Liver (tissue), 9 donors: ENCODE results near the gene KCNMB2. TPM values are rescaled to one million over a fixed set of nuclear protein-coding genes. Genes with fewer than 3 reads are reported as not detected.

ENCODE experiments used
- DNase-seq: peaks from one replicate; pipeline ENCODE4 v3.0.0-alpha.2; 2017; ENCODE audit warnings: low spot score
- H3K27ac ChIP-seq, 2 donors: one replicate each; pipeline ENCODE4 v1.7.0; 2013; ENCODE audit warnings: inconsistent platforms in 2 of 2, low read length in 2 of 2, control low read depth in 1 of 2, low read depth in 1 of 2, mild to moderate bottlenecking in 1 of 2
- H3K27me3 ChIP-seq, 4 donors: one replicate each; pipeline versions ENCODE4 v1.6.1 to v1.7.0; 2013; ENCODE audit warnings: low read length in 3 of 4, inconsistent platforms in 1 of 4, mild to moderate bottlenecking in 1 of 4, moderate library complexity in 1 of 4; ENCODE audit not compliant: control insufficient read depth in 4 of 4, insufficient read depth in 4 of 4
- H3K36me3 ChIP-seq, 4 donors: one replicate each; pipeline versions ENCODE4 v1.6.1 to v1.7.0; 2013; ENCODE audit warnings: low read length in 3 of 4, mild to moderate bottlenecking in 3 of 4, low read depth in 1 of 4, moderate library complexity in 1 of 4; ENCODE audit not compliant: control insufficient read depth in 4 of 4, insufficient read depth in 3 of 4
- H3K4me1 ChIP-seq, 4 donors: one replicate each; pipeline versions ENCODE4 v1.6.1 to v1.7.0; 2013; ENCODE audit warnings: low read length in 3 of 4, mild to moderate bottlenecking in 3 of 4, moderate library complexity in 1 of 4; ENCODE audit not compliant: control insufficient read depth in 4 of 4, insufficient read depth in 4 of 4
- H3K4me3 ChIP-seq, 3 donors: one replicate each; pipeline versions ENCODE4 v1.6.1 to v1.7.0; 2013; ENCODE audit warnings: low read length in 3 of 3, control low read depth in 1 of 3, low read depth in 1 of 3, mild to moderate bottlenecking in 1 of 3
- H3K9ac ChIP-seq, 2 donors: one replicate each; pipeline ENCODE4 v1.7.0; 2013; ENCODE audit warnings: low read length in 2 of 2, mild to moderate bottlenecking in 2 of 2, moderate library complexity in 2 of 2, control low read depth in 1 of 2, low read depth in 1 of 2
- H3K9me3 ChIP-seq, 4 donors: one replicate each; pipeline versions ENCODE4 v1.6.1 to v1.7.0; 2013; ENCODE audit warnings: low read length in 3 of 4; ENCODE audit not compliant: control insufficient read depth in 4 of 4
- ATF3 ChIP-seq: IDR thresholded peaks from 2 replicates; pipeline ENCODE4 v1.6.1; 2016; ENCODE audit warnings: antibody characterized with exemption
- EGR1 ChIP-seq, 2 donors: IDR thresholded peaks; 2 replicates each; pipeline ENCODE4 v1.6.1; 2016 to 2018; ENCODE audit warnings: antibody characterized with exemption in 2 of 2, low read depth in 2 of 2
- FOXA1 ChIP-seq: IDR thresholded peaks from 2 replicates; pipeline ENCODE4 v1.6.1; 2016; ENCODE audit warnings: antibody characterized with exemption
- FOXA2 ChIP-seq: IDR thresholded peaks from 2 replicates; pipeline ENCODE4 v1.6.1; 2016; ENCODE audit warnings: antibody characterized with exemption
- GABPA ChIP-seq, 2 donors: IDR thresholded peaks in 1 of 2; conservative IDR thresholded peaks in 1 of 2; 2 replicates each; pipeline ENCODE4 v1.6.1; 2016; ENCODE audit warnings: antibody characterized with exemption in 2 of 2, mild to moderate bottlenecking in 1 of 2, moderate library complexity in 1 of 2
- HNF4A ChIP-seq, 2 donors: conservative IDR thresholded peaks; 2 replicates each; pipeline ENCODE4 v1.6.1; 2016; ENCODE audit warnings: antibody characterized with exemption in 2 of 2, mild to moderate bottlenecking in 2 of 2
- JUND ChIP-seq, 2 donors: IDR thresholded peaks; 2 replicates each; pipeline ENCODE4 v1.6.1; 2016; ENCODE audit warnings: antibody characterized with exemption in 2 of 2
- MAX ChIP-seq: IDR thresholded peaks from 2 replicates; pipeline ENCODE4 v1.6.1; 2016; ENCODE audit warnings: antibody characterized with exemption
- NR2F2 ChIP-seq: IDR thresholded peaks from 2 replicates; pipeline ENCODE4 v1.6.1; 2016; ENCODE audit warnings: antibody characterized with exemption
- REST ChIP-seq: IDR thresholded peaks from 2 replicates; pipeline ENCODE4 v1.6.1; 2016; ENCODE audit warnings: antibody characterized with exemption, mild to moderate bottlenecking
- RXRA ChIP-seq, 2 donors: IDR thresholded peaks; 2 replicates each; pipeline ENCODE4 v1.6.1; 2017 to 2018; ENCODE audit warnings: antibody characterized with exemption in 2 of 2, mild to moderate bottlenecking in 1 of 2
- TAF1 ChIP-seq: conservative IDR thresholded peaks from 2 replicates; pipeline ENCODE4 v1.6.1; 2016; ENCODE audit warnings: antibody characterized with exemption, mild to moderate bottlenecking
- YY1 ChIP-seq: IDR thresholded peaks from 2 replicates; pipeline ENCODE4 v1.6.1; 2016; ENCODE audit warnings: antibody characterized with exemption, mild to moderate bottlenecking
- ZBTB33 ChIP-seq: IDR thresholded peaks from 2 replicates; pipeline ENCODE4 v1.6.1; 2016; ENCODE audit warnings: antibody characterized with exemption
- WGBS: extraction: QIAGEN DNeasy Blood & Tissue Kit; methylation state at CpG from one replicate; pipeline ENCODE4 v1.1.7; 2013; 5-methylcytosine and 5-hydroxymethylcytosine counted together
- polyA plus RNA-seq, 2 donors: library from polyadenylated mRNA; stranded (reverse) in 1 of 2; unstranded in 1 of 2; fragments of 200-250 nt in 1 of 2; fragments of >200 nt in 1 of 2; fragmentation: Nextera tagmentation in 1 of 2; extraction: Ambion mirVana in 1 of 2; gene quantifications; one replicate each; pipeline versions ENCODE4 v1.2.1 to v1.2.3, GENCODE V29; 2013 to 2015
- total RNA-seq, 2 donors: library from RNA; depleted of rRNA; stranded (reverse); fragments of >200 nt; gene quantifications; one replicate each; pipeline ENCODE4 v1.2.3, GENCODE V29; 2014
- donor health status: healthy.
- donor health status: healthy.
- donor health status: healthy.
- donor health status: healthy.
- donor health status: healthy.

The KCNMB2 gene
- total and polyA plus RNA-seq, 4 donors, result 0.08 to 0.33 (median 0.16) TPM; not detected in 1

- Histone ChIP-seq H3K36me3 (no peaks in the 10 kb centered on the region), H3K4me1 (no peaks in the 10 kb centered on the region), H3K4me3 (no peak overlapping the region), H3K9me3 (no peaks in the 10 kb centered on the region), H3K9ac (no peak overlapping the region), H3K27ac (no peak overlapping the region), H3K27me3 (no peaks in the 10 kb centered on the region)
- TF ChIP-seq NR2F2, result no peak
- no peak for TF ChIP-seq YY1
- TF ChIP-seq HNF4A (conservative IDR thresholded peaks at IDR 0.05), result no peak
- TF ChIP-seq EGR1 (IDR thresholded peaks at IDR 0.05; ENCODE audit: low read depth in 2 of 2), result no peak
- no peak for TF ChIP-seq ATF3
- no peak for TF ChIP-seq TAF1
- no peak for TF ChIP-seq GABPA (IDR thresholded peaks at IDR 0.05 in 1 of 2, conservative IDR thresholded peaks at IDR 0.05 in 1 of 2)
- no peak for TF ChIP-seq RXRA (IDR thresholded peaks at IDR 0.05)
- no peak for TF ChIP-seq FOXA2
- TF ChIP-seq MAX, result no peak
- no peak for TF ChIP-seq FOXA1
- WGBS, result 65% methylated on average over 5 of the region's 5 CpGs
- DNase-seq, result no peak
Observed at GRCh38 chr3:178507507-178508442, 28.5 kb upstream of the KCNMB2 start.

- TF ChIP-seq FOXA1 (no peak), TAF1 (no peak), ZBTB33 (no peak), JUND (IDR thresholded peaks at IDR 0.05) (no peak), MAX (no peak), EGR1 (IDR thresholded peaks at IDR 0.05; ENCODE audit: low read depth in 2 of 2) (no peak), FOXA2 (no peak), NR2F2 (no peak), RXRA (IDR thresholded peaks at IDR 0.05) (no peak), REST (no peak), YY1 (no peak)
- no peaks in the 10 kb centered on the region for H3K9me3 ChIP-seq
- 64% methylated on average over 2 of the region's 2 CpGs for WGBS
- no peaks in the 10 kb centered on the region for H3K27me3 ChIP-seq
- no peak overlapping the region for H3K27ac ChIP-seq
- no peaks in the 10 kb centered on the region for H3K4me1 ChIP-seq
- H3K4me3 ChIP-seq, result no peak overlapping the region
- no peak overlapping the region for H3K9ac ChIP-seq
- no peak for DNase-seq
- no peaks in the 10 kb centered on the region for H3K36me3 ChIP-seq
Observed at GRCh38 chr3:178508443-178508825, 27.8 kb upstream of the KCNMB2 start.
